GM21423 (cell line): ENCODE measurements around the gene CDKN1A.

Experiments
- ATAC-seq: cut with Tn5 transposase; IDR thresholded peaks from one replicate; pipeline ENCODE4 v1.9.1; 2021; ENCODE audit warnings: mild to moderate bottlenecking, moderate library complexity; ENCODE audit not compliant: unreplicated experiment

CDKN1A gene

GRCh38 chr6:36677059-36677749, 1.3 kb upstream of the CDKN1A start:
- ATAC-seq, result no peak

- ATAC-seq, result no peak
Observed at GRCh38 chr6:36677753-36678487, 594 bp upstream of the CDKN1A start.

- no peak for ATAC-seq
Observed at GRCh38 chr6:36679043-36679833, 724 bp downstream of the CDKN1A start.

- ATAC-seq, result peak; percentile 28
Observed at GRCh38 chr6:36682328-36683144, 4.0 kb downstream of the CDKN1A start.

GRCh38 chr6:36683145-36683655, 4.7 kb downstream of the CDKN1A start:
- ATAC-seq, result no peak

GRCh38 chr6:36683656-36684446, 5.3 kb downstream of the CDKN1A start:
- no peak for ATAC-seq

GRCh38 chr6:36684447-36684812, 5.9 kb downstream of the CDKN1A start:
- no peak for ATAC-seq

GRCh38 chr6:36685166-36685924, 6.8 kb downstream of the CDKN1A start:
- ATAC-seq, result no peak

GRCh38 chr6:36685926-36686667, 7.6 kb downstream of the CDKN1A start:
- ATAC-seq, result no peak

- ATAC-seq, result no peak
Observed at GRCh38 chr6:36686668-36687513, 8.4 kb downstream of the CDKN1A start.

- no peak for ATAC-seq
Observed at GRCh38 chr6:36688063-36688738, 9.7 kb downstream of the CDKN1A start.

- no peak for ATAC-seq
Observed at GRCh38 chr6:36688739-36689075, 10.2 kb downstream of the CDKN1A start.

- no peak for ATAC-seq
Observed at GRCh38 chr6:36691011-36691410, 12.5 kb downstream of the CDKN1A start.

GRCh38 chr6:36691612-36692011, 13.1 kb downstream of the CDKN1A start:
- no peak for ATAC-seq

- ATAC-seq, result peak; percentile 72
Observed at GRCh38 chr6:36692220-36692619, 13.7 kb downstream of the CDKN1A start.

- no peak for ATAC-seq
Observed at GRCh38 chr6:36692861-36693702, 14.6 kb downstream of the CDKN1A start.
